Measurements from ENCODE around the gene FAM163B.

The FAM163B gene

GRCh38 chr9:133615186-133615585, 6.0 kb upstream of the FAM163B start:
- DNase-seq = no peak

- DNase-seq = no peak
Measured at GRCh38 chr9:133614678-133615077, 5.5 kb upstream of the FAM163B start.

- DNase-seq = no peak
Measured at GRCh38 chr9:133614056-133614455, 4.9 kb upstream of the FAM163B start.

- DNase-seq = no peak
Measured at GRCh38 chr9:133613432-133613831, 4.2 kb upstream of the FAM163B start.

GRCh38 chr9:133612816-133613215, 3.6 kb upstream of the FAM163B start:
- DNase-seq = no peak

- DNase-seq = no peak
Measured at GRCh38 chr9:133612051-133612450, 2.9 kb upstream of the FAM163B start.

- DNase-seq = no peak
Measured at GRCh38 chr9:133610845-133611244, 1.7 kb upstream of the FAM163B start.

GRCh38 chr9:133608889-133609288, 300 bp downstream of the FAM163B start:
- DNase-seq = no peak

- no peak for DNase-seq
Measured at GRCh38 chr9:133608382-133608781, 807 bp downstream of the FAM163B start.

- no peak for DNase-seq
Measured at GRCh38 chr9:133607976-133608375, 1.2 kb downstream of the FAM163B start.

- DNase-seq = no peak
Measured at GRCh38 chr9:133607381-133607780, 1.8 kb downstream of the FAM163B start.

- DNase-seq = no peak
Measured at GRCh38 chr9:133606708-133607025, 2.5 kb downstream of the FAM163B start.

- DNase-seq = no peak
Measured at GRCh38 chr9:133605856-133606707, 3.1 kb downstream of the FAM163B start.

- DNase-seq = no peak
Measured at GRCh38 chr9:133605446-133605845, 3.7 kb downstream of the FAM163B start.

- DNase-seq = no peak
Measured at GRCh38 chr9:133604856-133605255, 4.3 kb downstream of the FAM163B start.

- DNase-seq = no peak
Measured at GRCh38 chr9:133604214-133604613, 5.0 kb downstream of the FAM163B start.

GRCh38 chr9:133603135-133603927, 5.9 kb downstream of the FAM163B start:
- DNase-seq = no peak

- no peak for DNase-seq
Measured at GRCh38 chr9:133602277-133602676, 6.9 kb downstream of the FAM163B start.

- DNase-seq = no peak
Measured at GRCh38 chr9:133601746-133602145, 7.4 kb downstream of the FAM163B start.

- DNase-seq = no peak
Measured at GRCh38 chr9:133600739-133601138, 8.4 kb downstream of the FAM163B start.

- DNase-seq = no peak
Measured at GRCh38 chr9:133599470-133600173, 9.6 kb downstream of the FAM163B start.

GRCh38 chr9:133598978-133599377, 10.2 kb downstream of the FAM163B start:
- no peak for DNase-seq

- DNase-seq = no peak
Measured at GRCh38 chr9:133597316-133597957, 11.8 kb downstream of the FAM163B start.

Data from NCI-H1694 (cell line).